HG02588 (cell line): Measurements from ENCODE around the gene AGMO.
"Not testable (repeated sequence)": the region's sequence is repeated elsewhere in the genome, so short reads cannot be mapped to it uniquely, and the experiment has no call there.

Source experiments
- ATAC-seq: cut with Tn5 transposase; IDR thresholded peaks from one replicate; pipeline ENCODE4 v1.9.1; 2021; ENCODE audit warnings: mild to moderate bottlenecking, moderate library complexity; ENCODE audit not compliant: unreplicated experiment

AGMO gene

GRCh38 chr7:15332956-15333355 is 228.9 kb downstream of the AGMO start:
- no peak for ATAC-seq

- ATAC-seq, result no peak
Observed at GRCh38 chr7:15330943-15331342, 230.9 kb downstream of the AGMO start.

DNA sequence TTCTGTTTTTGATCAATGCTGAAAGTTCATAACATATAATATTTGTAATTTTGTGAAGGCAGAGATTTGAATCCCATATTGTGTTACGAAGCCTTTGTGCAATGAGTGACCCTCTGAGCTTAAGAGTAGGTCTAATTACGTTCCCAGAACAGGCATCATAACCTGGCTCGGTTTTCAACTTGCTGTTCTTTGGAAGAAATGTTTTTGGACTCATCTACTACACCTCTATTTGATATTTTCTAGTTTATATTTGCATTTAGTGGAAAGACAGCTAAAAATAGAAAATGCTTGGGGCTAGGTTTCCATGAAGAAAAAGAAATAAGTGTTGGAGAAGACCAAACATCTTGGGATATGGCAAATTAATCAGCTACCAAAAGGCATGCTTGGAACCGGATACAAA is 234.8 kb downstream of the AGMO start:
- ATAC-seq, result no peak

GRCh38 chr7:15326044-15326644 is 235.7 kb downstream of the AGMO start:
- ATAC-seq, result no peak

DNA sequence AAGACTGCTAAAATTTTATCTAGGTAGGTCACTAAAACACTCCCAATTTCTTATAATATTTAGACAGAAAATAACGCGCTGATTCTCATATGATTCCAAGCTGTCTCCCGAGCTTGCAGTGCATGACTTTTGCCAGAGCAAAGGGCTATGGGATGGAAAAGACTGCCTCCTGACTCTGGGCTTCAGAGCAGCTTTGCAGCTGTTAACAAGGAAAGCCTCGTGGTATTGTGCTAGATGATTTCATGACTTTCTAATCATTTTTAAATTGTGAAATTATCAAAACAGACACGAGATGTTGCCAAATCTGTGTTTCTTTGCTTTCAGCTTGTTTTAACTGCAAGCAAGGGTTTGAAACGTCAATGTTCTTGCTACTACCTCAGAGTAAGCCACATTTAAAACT is 238.3 kb downstream of the AGMO start:
- no peak for ATAC-seq

DNA sequence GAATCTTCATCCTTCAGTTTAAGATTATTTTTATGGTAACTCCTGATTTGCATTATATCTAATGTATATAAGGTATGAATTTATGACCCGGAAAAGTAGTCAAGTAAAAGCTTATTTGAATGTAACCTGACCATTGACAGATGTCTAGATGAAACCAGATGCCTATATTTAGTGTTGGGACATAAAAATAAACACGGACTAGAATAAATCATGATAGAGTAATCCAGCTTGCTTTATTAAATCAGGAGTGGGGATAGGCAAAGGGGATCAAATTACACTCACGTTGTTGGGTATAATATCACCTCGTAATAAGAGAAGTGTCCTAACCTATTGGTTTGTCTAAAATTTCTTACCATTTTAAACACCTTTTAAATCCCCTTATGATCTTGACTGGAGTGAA is 244.6 kb downstream of the AGMO start:
- ATAC-seq, result no peak

- ATAC-seq, result no peak
Observed at GRCh38 chr7:15315678-15316077, 246.1 kb downstream of the AGMO start.

GRCh38 chr7:15314922-15315321 is 246.9 kb downstream of the AGMO start:
- no peak for ATAC-seq

- ATAC-seq, result no peak
Observed at GRCh38 chr7:15313361-15313760, 248.5 kb downstream of the AGMO start.

DNA sequence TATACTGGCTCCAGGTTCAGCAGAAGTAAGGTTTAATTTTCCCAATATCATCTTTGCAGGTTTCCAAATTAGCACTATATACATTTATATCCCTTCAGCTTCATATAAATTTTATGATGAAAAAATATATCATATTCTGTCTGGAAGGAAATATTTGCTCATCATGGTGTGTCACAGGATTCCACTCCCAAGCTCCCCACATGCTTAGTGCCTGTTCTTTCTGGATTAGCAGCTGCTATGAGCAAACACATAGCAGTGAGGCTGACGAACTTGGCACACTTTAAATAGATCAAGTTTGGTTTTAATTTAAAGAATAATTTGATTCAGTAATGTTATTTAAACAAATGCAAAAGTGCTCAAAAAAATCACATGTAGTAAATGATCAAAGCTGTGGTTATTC is 251.9 kb downstream of the AGMO start:
- no peak for ATAC-seq

DNA sequence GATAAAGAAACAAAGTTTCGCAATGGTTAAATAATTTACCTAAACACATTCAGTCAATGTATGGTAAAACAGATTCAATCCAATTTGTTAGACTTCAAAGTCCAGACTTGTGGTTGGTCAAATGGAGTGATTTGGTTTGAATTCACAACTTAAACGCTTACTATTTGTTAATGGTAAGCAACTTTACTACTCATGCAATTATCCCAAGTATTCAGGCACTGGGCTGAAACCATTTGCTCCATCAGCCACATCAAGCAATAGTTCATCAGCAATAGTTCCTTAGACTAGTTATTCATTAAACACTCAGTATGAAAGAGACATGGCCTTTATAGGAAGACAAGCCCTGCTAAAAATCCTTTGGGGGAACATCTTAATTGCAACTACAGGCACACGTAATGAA is 253.0 kb downstream of the AGMO start:
- no peak for ATAC-seq

- no peak for ATAC-seq
Observed at GRCh38 chr7:15306296-15306695, 255.5 kb downstream of the AGMO start.

- no peak for ATAC-seq
Observed at GRCh38 chr7:15305002-15305600, 256.7 kb downstream of the AGMO start.

DNA sequence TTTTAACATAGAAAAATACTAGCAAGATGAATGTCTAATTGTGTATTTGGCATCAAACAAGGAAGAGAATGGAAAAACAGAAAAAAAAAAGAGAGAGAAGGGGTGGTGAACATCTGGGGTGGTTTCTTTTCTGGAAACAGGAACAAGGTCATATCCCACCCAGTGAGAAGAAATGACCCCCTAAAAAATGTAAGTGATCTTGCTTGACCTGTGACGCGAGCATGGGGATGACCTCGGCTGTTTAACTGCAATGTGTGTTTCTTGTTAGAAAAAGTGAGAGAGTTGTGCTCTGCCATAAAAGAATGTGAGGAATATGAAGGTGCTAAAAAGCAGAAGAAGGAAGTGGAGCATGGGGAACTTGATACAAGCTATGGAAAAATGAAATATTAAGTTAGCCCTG is 258.5 kb downstream of the AGMO start:
- ATAC-seq, result no peak

GRCh38 chr7:15300986-15301385 is 260.8 kb downstream of the AGMO start:
- not testable (repeated sequence) for ATAC-seq

- no peak for ATAC-seq
Observed at GRCh38 chr7:15292138-15292537, 269.7 kb downstream of the AGMO start.

- no peak for ATAC-seq
Observed at GRCh38 chr7:15291699-15292098, 270.1 kb downstream of the AGMO start.

- ATAC-seq, result no peak
Observed at GRCh38 chr7:15288741-15289140, 273.1 kb downstream of the AGMO start.

GRCh38 chr7:15284396-15284795 is 277.4 kb downstream of the AGMO start:
- no peak for ATAC-seq

DNA sequence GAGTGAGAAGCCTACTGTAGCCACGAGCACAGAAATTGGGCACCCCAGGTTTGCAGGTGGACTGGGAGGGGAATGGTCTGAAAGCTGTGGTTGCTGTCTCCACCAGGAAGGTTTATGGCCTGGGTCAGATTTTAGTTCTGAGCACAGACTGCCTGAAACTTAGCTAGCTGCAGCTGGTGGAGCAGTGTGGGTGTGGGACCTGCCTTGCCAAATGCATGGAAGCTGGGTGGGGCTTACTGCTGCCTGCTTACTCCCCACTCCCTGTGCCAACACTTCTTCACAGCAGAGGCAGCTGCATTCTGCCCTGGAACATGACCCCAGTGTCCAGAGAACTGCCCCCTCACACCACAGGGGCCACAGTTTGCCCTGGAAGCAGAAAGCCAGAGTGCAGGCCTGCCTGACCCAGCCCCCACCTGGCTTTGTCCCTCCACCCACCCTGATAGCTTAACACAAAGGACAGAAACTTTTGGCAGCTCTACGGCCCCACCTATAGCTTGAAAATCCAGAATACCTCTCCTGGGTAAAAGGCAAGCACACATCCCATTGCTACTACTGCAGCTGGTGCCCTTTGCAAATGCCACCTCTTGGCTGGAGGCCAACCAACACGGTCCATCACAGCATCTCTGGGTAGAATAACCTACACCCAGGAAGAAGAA is 281.6 kb downstream of the AGMO start:
- no peak for ATAC-seq

DNA sequence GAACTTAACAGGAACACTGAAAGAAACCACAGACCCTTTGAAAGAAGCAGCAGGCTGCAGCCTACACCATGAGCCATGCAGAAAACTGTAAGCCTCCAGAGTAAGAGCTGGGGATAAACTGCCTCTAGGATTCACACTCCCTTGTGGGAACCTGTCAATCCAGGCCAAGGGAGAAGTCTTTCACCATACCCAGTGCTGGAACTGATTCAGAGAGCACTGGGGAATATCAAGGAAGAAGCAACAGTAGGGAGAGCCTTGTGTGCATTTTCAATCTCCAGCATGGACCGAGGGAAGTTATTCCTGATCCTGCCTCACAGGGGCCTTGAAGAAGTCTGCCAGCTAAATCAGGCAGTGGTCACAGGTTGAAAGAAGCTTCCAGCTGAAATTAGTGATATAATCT is 282.2 kb downstream of the AGMO start:
- ATAC-seq, result no peak

DNA sequence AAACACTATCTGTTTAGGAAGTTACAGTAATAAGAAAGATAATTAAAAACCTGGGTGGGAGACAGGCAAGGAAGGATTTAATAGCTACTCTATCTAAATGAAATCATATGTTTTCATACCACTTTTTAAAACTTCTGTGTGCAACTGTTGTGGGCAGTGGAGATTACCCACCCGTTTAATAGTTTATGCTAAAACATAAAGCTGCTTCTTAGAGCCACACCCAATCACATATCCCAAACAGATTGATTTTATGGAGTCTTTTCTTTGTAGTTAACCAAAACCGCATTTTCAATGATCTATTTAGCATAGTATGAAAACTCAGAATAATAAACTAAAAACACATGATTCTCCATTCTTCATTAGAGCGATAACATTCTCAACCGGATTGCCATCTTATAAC is 304.1 kb downstream of the AGMO start:
- ATAC-seq, result no peak

DNA sequence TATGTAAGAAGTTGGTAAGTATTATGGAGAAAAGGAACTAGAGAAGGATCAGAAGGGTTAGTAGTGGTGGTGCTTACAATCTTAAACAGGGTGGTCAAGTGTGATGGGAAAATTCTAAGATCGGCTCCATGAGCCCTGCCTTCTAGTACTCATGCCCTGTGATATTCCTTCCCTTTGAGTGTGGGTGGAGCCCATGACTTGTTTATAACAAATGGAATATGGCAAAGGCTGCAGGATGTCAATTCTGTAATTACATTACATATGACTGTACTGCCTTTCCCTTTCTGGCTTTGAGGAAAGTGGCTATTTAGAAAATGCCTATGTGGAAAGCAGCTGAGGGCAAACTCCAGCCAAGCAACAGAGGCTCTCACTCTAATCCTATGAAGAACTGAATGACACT is 309.6 kb downstream of the AGMO start:
- no peak for ATAC-seq
